T-cell (primary cell): ENCODE data around the gene ZBTB18. TPM values are rescaled to one million over a fixed set of nuclear protein-coding genes. Genes with fewer than 3 reads are reported as not detected.
A peak's percentile ranks its signal among the peaks of the same experiment; 100 is the strongest.

Experiments
- ATAC-seq, 4 experiments: fragments of 200-7000 bp in 3 of 4; fragments of 150-1000 bp in 1 of 4; cut with Tn5 transposase; replicated peaks in 1 of 4; 1 replicate in 3 of 4; 2 replicates in 1 of 4; pipeline ENCODE4 v1.10.0; 2021; ENCODE audit warnings: moderate library complexity in 3 of 4, mild to moderate bottlenecking in 2 of 4, moderate number of reproducible peaks in 1 of 4
- CTCF ChIA-PET, 2 donors: fragments of 300-600 bp; sonication (Branson Sonifier 250); formaldehyde crosslinking; loops; one replicate each; lab custom pipeline; 2022; ENCODE audit warnings: antibody characterized with exemption in 2 of 2; lab: Charles Lee
- POLR2A ChIA-PET, 2 donors: fragments of 300-600 bp; sonication (Branson Sonifier 250); formaldehyde crosslinking; loops; one replicate each; lab custom pipeline; 2022; ENCODE audit warnings: antibody characterized with exemption in 2 of 2; lab: Charles Lee
- DNase-seq, 35 experiments: peaks; one replicate each; pipeline versions ENCODE4 v3.0.0 to v3.0.0-alpha.2; 2013 to 2023
- H3K27ac ChIP-seq: one replicate; pipeline ENCODE4 v1.5.1; 2013; ENCODE audit warnings: low read length
- H3K27me3 ChIP-seq, 2 experiments: replicated peaks in 1 of 2; 1 replicate in 1 of 2; 2 replicates in 1 of 2; pipeline versions ENCODE4 v1.6.1 to v1.7.0; 2013; ENCODE audit warnings: low read length in 1 of 2, mixed read lengths in 1 of 2; ENCODE audit not compliant: control insufficient read depth in 2 of 2, insufficient read depth in 2 of 2; ENCODE audit errors: extremely low read depth in 1 of 2
- H3K36me3 ChIP-seq, 2 donors: 1 replicate in 1 of 2; 2 replicates in 1 of 2; pipeline versions ENCODE4 v1.6.1 to v1.7.0; 2013; ENCODE audit warnings: low read length in 1 of 2; ENCODE audit not compliant: control insufficient read depth in 2 of 2, insufficient read depth in 1 of 2; ENCODE audit errors: extremely low read depth in 1 of 2
- H3K4me1 ChIP-seq, 2 experiments: 1 replicate in 1 of 2; 2 replicates in 1 of 2; pipeline versions ENCODE4 v1.6.1 to v1.7.0; 2013; ENCODE audit warnings: low read length in 2 of 2, mixed read lengths in 1 of 2; ENCODE audit not compliant: insufficient read depth in 2 of 2, control insufficient read depth in 1 of 2; ENCODE audit errors: extremely low read depth in 1 of 2
- H3K4me3 ChIP-seq, 2 donors: 1 replicate in 1 of 2; 2 replicates in 1 of 2; pipeline versions ENCODE4 v1.5.1 to v1.7.0; 2013; ENCODE audit warnings: mild to moderate bottlenecking in 2 of 2, low read length in 1 of 2, moderate library complexity in 1 of 2; ENCODE audit not compliant: control insufficient read depth in 1 of 2; ENCODE audit errors: extremely low read depth in 1 of 2
- H3K9me3 ChIP-seq: 2 replicates; pipeline ENCODE4 v1.7.0; 2013
- H3K27ac Mint-ChIP-seq, 2 donors: one replicate each; pipeline ENCODE4 v1.8.0; 2020 to 2021; ENCODE audit warnings: mild to moderate bottlenecking in 2 of 2, mixed read lengths in 2 of 2
- H3K27me3 Mint-ChIP-seq, 2 donors: one replicate each; pipeline ENCODE4 v1.8.0; 2021 to 2022; ENCODE audit warnings: mixed read lengths in 2 of 2
- H3K36me3 Mint-ChIP-seq: one replicate; pipeline ENCODE4 v1.8.0; 2021; ENCODE audit warnings: mixed read lengths
- H3K4me1 Mint-ChIP-seq, 3 donors: one replicate each; pipeline ENCODE4 v1.8.0; 2020 to 2022; ENCODE audit warnings: mixed read lengths in 3 of 3, mild to moderate bottlenecking in 1 of 3
- H3K4me3 Mint-ChIP-seq, 3 donors: one replicate each; pipeline ENCODE4 v1.8.0; 2020 to 2022; ENCODE audit warnings: mild to moderate bottlenecking in 3 of 3, mixed read lengths in 3 of 3, moderate library complexity in 3 of 3
- H3K9me3 Mint-ChIP-seq, 3 donors: one replicate each; pipeline ENCODE4 v1.8.0; 2020 to 2022; ENCODE audit warnings: mixed read lengths in 3 of 3
- WGBS: methylation state at CpG from one replicate; pipeline ENCODE4 v1.1.5; 2013; ENCODE audit warnings: missing lambda C conversion rate; ENCODE audit not compliant: insufficient coverage; 5-methylcytosine and 5-hydroxymethylcytosine counted together
- total RNA-seq, 35 experiments: library from RNA in 6 of 35; stranded (reverse) in 6 of 35; fragments of 120-200 nt in 1 of 35; gene quantifications; one replicate each; pipeline versions ENCODE4 v1.2.1 to v1.2.4 and lab custom pipeline; 2013 to 2026

The ZBTB18 gene
- total RNA-seq, 5 donors from 2014 or later (not counting 1 experiment from before 2014, with no cell fraction given) = 41.2 to 58.4 (median 52.4) TPM

DNA sequence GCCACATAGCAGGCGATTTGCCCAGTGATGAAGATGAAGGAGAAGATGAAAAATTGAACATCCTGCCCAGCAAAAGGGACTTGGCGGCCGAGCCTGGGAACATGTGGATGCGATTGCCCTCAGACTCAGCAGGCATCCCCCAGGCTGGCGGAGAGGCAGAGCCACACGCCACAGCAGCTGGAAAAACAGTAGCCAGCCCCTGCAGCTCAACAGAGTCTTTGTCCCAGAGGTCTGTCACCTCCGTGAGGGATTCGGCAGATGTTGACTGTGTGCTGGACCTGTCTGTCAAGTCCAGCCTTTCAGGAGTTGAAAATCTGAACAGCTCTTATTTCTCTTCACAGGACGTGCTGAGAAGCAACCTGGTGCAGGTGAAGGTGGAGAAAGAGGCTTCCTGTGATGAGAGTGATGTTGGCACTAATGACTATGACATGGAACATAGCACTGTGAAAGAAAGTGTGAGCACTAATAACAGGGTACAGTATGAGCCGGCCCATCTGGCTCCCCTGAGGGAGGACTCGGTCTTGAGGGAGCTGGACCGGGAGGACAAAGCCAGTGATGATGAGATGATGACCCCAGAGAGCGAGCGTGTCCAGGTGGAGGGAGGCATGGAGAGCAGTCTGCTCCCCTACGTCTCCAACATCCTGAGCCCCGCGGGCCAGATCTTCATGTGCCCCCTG lies 3.3 kb downstream of the ZBTB18 start:
- Mint-ChIP-seq H3K9me3 (no peaks in the 10 kb centered on the region), H3K4me3 (peak overlapping the region in 1 of 3 donors; percentile 17), H3K27me3 (no peaks in the 10 kb centered on the region), H3K4me1 (peaks cover 11 to 25% (median 19%) of the 10 kb centered on the region in 3 donors), H3K36me3 (peaks cover 14% of the 10 kb centered on the region), H3K27ac (no peak overlapping the region)
- peak in 2 of 4 experiments; percentile 4 to 7 for ATAC-seq
- no peak overlapping the region for H3K27ac ChIP-seq
- CTCF ChIA-PET = interaction anchor here in 1 of 2 donors (0.6 to 1.0 kb wide), 2 partner anchors 20 to 268 kb away, joined by 3 read pairs; no protein-coding TSS in a partner anchor
- WGBS = 90% methylated on average over 11 of the region's 17 CpGs
- DNase-seq = peak in 1 of 35 experiments; percentile 9
- H3K36me3 ChIP-seq = peaks cover 11 to 26% of the 10 kb centered on the region in 2 donors
- H3K27me3 ChIP-seq = no peaks in the 10 kb centered on the region
- no peaks in the 10 kb centered on the region for H3K9me3 ChIP-seq
- POLR2A ChIA-PET = interaction anchor here in 1 of 2 donors (0.9 to 1.2 kb wide), 2 partner anchors 14 to 21 kb away, joined by 4 read pairs; no protein-coding TSS in a partner anchor
- peaks cover 22 to 41% of the 10 kb centered on the region in 2 experiments for H3K4me1 ChIP-seq
- no peak overlapping the region for H3K4me3 ChIP-seq

DNA sequence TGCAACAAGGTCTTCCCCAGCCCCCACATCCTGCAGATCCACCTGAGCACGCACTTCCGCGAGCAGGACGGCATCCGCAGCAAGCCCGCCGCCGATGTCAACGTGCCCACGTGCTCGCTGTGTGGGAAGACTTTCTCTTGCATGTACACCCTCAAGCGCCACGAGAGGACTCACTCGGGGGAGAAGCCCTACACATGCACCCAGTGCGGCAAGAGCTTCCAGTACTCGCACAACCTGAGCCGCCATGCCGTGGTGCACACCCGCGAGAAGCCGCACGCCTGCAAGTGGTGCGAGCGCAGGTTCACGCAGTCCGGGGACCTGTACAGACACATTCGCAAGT lies 3.8 kb downstream of the ZBTB18 start:
- WGBS = 92% methylated on average over 26 of the region's 27 CpGs
- Histone ChIP-seq H3K4me3 (no peak overlapping the region), H3K36me3 (peaks cover 11 to 26% of the 10 kb centered on the region in 2 donors), H3K4me1 (peaks cover 17 to 41% of the 10 kb centered on the region in 2 experiments), H3K9me3 (no peaks in the 10 kb centered on the region), H3K27ac (no peak overlapping the region), H3K27me3 (no peaks in the 10 kb centered on the region)
- DNase-seq = peak in 28 of 35 experiments; percentile 13 to 65 (median 40)
- H3K9me3 Mint-ChIP-seq = no peaks in the 10 kb centered on the region
- CTCF ChIA-PET = interaction anchor here (0.6 to 1.0 kb wide), 3 partner anchors 14 to 20 kb away, joined by 3 to 5 read pairs (median 4); no protein-coding TSS in a partner anchor
- H3K4me3 Mint-ChIP-seq = peak overlapping the region in 1 of 3 donors; percentile 17
- peak; percentile 28 to 64 (median 49) for ATAC-seq
- no peaks in the 10 kb centered on the region for H3K27me3 Mint-ChIP-seq
- peaks cover 14% of the 10 kb centered on the region for H3K36me3 Mint-ChIP-seq
- no peak overlapping the region for H3K27ac Mint-ChIP-seq
- peaks cover 11 to 22% (median 19%) of the 10 kb centered on the region in 3 donors for H3K4me1 Mint-ChIP-seq
- POLR2A ChIA-PET = interaction anchor here (0.7 to 0.9 kb wide), 2 partner anchors 13 to 16 kb away, joined by 3 to 4 read pairs; no protein-coding TSS in a partner anchor

DNA sequence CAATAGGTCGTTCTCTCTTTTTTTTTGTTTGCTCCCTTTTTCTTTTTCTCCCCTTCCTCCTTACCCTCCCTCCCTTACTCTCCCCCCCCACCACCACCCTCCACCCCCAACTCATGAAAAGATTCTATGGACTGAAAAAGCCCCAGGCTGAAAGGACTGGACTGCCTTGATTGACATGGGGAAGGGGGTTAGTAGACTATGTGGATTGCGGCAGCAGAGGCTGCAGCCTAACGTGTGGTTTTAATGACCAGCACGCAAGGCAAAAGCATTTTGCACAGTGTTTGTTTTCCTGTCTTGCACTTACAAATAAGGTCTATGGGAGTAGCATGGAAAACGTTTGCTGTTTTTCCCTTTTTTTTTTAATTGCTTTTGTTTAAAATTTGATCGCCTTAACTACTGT lies 5.5 kb downstream of the ZBTB18 start:
- no peak overlapping the region for H3K4me3 ChIP-seq
- H3K4me1 Mint-ChIP-seq = peaks cover 11 to 22% (median 19%) of the 10 kb centered on the region in 3 donors
- ATAC-seq (no peak), DNase-seq (no peak)
- H3K27me3 ChIP-seq = no peaks in the 10 kb centered on the region
- peaks cover 11 to 26% of the 10 kb centered on the region in 2 donors for H3K36me3 ChIP-seq
- ChIA-PET CTCF (interaction anchor here in 1 of 2 donors (0.7 kb wide), 1 partner anchor 23 kb away, joined by 4 read pairs; no protein-coding TSS in a partner anchor), POLR2A (interaction anchor here in 1 of 2 donors (1.1 kb wide), 1 partner anchor 18 kb away, joined by 3 read pairs; no protein-coding TSS in a partner anchor)
- no peaks in the 10 kb centered on the region for H3K9me3 Mint-ChIP-seq
- peaks cover 14% of the 10 kb centered on the region for H3K36me3 Mint-ChIP-seq
- H3K27ac ChIP-seq = no peak overlapping the region
- 100% methylated on average over 1 of the region's 6 CpGs for WGBS
- H3K27ac Mint-ChIP-seq = peak overlapping the region in 1 of 2 donors; percentile 64
- no peaks in the 10 kb centered on the region for H3K27me3 Mint-ChIP-seq
- H3K9me3 ChIP-seq = no peaks in the 10 kb centered on the region
- H3K4me1 ChIP-seq = peaks cover 11 to 32% of the 10 kb centered on the region in 2 experiments
- no peak overlapping the region for H3K4me3 Mint-ChIP-seq

DNA sequence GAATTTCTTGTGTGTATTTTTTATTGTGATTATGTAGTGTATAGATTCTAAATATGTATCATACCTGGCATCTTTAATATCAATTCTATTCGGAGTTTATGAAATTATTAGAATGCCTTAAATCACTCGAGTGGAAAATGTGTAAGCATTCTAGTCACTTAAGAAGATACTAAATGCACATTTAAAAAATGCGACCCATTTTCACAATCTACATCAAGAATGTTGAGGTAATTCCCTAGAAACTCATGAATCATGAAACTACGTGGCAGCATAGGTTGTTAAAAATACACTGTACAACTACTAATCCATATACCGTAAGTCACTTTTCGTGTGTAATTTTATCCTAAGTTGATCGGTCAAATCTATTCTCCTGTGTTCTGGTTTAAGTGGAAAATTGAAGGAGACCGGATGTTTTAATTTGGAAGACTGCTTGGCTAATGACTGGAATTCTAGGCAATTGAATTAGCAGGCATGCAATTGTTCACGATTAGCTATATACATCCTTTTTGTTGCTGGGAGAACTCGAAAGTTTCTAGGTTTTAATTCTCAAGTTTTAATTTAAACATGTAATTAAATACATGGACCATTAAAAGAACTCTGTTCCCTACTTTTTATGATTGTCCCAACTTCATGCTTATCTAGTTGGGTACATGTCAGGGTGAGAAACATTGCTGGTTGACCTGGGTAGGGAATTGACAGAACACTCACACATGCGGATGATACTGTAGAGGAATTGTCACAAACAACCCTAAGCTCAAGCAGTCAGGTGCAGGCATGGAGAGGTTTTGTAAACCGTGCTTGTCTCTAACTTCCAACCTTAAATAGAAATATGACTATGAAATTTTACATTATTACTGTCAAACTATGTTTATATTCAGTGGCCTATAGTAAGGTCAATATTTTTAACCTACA lies 6.6 kb downstream of the ZBTB18 start:
- Histone ChIP-seq H3K27ac (no peak overlapping the region), H3K4me3 (no peak overlapping the region), H3K4me1 (peaks cover 7 to 22% of the 10 kb centered on the region in 2 experiments), H3K36me3 (peaks cover 11 to 26% of the 10 kb centered on the region in 2 donors), H3K27me3 (no peaks in the 10 kb centered on the region), H3K9me3 (no peaks in the 10 kb centered on the region)
- POLR2A ChIA-PET = interaction anchor here in 1 of 2 donors (0.9 kb wide), 1 partner anchor 17 kb away, joined by 4 read pairs; no protein-coding TSS in a partner anchor
- no peaks in the 10 kb centered on the region for H3K27me3 Mint-ChIP-seq
- H3K36me3 Mint-ChIP-seq = peaks cover 14% of the 10 kb centered on the region
- peak overlapping the region; percentile 28 to 52 for H3K27ac Mint-ChIP-seq
- DNase-seq (no peak), ATAC-seq (no peak)
- H3K4me3 Mint-ChIP-seq = no peak overlapping the region
- no peaks in the 10 kb centered on the region for H3K9me3 Mint-ChIP-seq
- WGBS = 100% methylated on average over 2 of the region's 12 CpGs
- CTCF ChIA-PET = interaction anchor here in 1 of 2 donors (0.6 to 1.1 kb wide), 2 partner anchors 8 to 17 kb away, joined by 3 read pairs; no protein-coding TSS in a partner anchor
- peaks cover 11 to 22% (median 19%) of the 10 kb centered on the region in 3 donors for H3K4me1 Mint-ChIP-seq

DNA sequence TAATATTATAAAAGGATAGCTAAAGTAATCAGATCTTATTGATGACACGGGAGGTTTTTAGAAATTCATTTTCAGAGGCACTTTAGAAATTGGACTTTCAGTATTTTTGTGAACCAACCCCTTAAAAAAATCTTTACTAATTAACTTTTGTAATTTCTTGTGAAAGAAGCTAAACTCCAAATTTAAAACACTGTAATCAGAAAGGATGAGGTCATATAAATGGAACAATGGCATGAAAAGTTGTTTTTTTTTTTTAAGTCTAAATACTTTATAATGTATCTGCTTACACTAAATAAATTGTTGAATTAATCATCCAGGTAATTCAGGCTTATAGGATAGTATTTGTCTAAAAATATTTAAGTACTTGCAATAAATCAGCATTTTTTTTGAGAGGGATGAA lies 9.0 kb downstream of the ZBTB18 start:
- DNase-seq (no peak), ATAC-seq (no peak)
- H3K4me3 ChIP-seq = no peak overlapping the region
- H3K27ac ChIP-seq = no peak overlapping the region
- Mint-ChIP-seq H3K27ac (no peak overlapping the region), H3K9me3 (no peaks in the 10 kb centered on the region), H3K36me3 (peaks cover 14% of the 10 kb centered on the region), H3K4me3 (no peak overlapping the region), H3K27me3 (no peaks in the 10 kb centered on the region), H3K4me1 (peaks cover 11 to 22% (median 19%) of the 10 kb centered on the region in 3 donors)
- ChIA-PET CTCF (interaction anchor here (1.1 to 3.1 kb wide), 4 partner anchors 9 to 15 kb away, joined by 3 to 10 read pairs (median 6); partner anchors contain the start of gene ZBTB18 (in 1 of the 2)), POLR2A (interaction anchor here (0.7 to 2.2 kb wide), 4 partner anchors 8 to 43 kb away, joined by 3 to 12 read pairs (median 6); no protein-coding TSS in a partner anchor)
- H3K27me3 ChIP-seq = no peaks in the 10 kb centered on the region
- WGBS = no CpG with 5 or more reads among the region's 1 CpG
- H3K9me3 ChIP-seq = no peaks in the 10 kb centered on the region
- H3K4me1 ChIP-seq = peaks cover under 1 to 7% of the 10 kb centered on the region in 2 experiments
- peaks cover 0 to 10% of the 10 kb centered on the region in 2 donors for H3K36me3 ChIP-seq
